ENCODE measurements around the gene TMEFF2. TPM values are rescaled to one million over a fixed set of nuclear protein-coding genes. Genes with fewer than 3 reads are reported as not detected.

Gene TMEFF2
- total and polyA plus RNA-seq, 2 donors (not counting 1 experiment from before 2014, with no cell fraction given): not detected

- CTCF ChIA-PET: interaction anchor here (1.4 kb wide), 1 partner anchor 10 kb away, joined by 5 read pairs; no protein-coding TSS in a partner anchor
- no peaks in the 10 kb centered on the region for H3K36me3 ChIP-seq (replicated peaks in 1 of 2; ENCODE audit: control extremely low read depth in 1 of 2, control insufficient read depth in 1 of 2, extremely low read depth in 1 of 2, insufficient read depth in 2 of 2, low read length in 1 of 2)
- Mint-ChIP-seq H3K9me3 (ENCODE audit: insufficient read depth) (no peaks in the 10 kb centered on the region), H3K27ac (no peak overlapping the region), H3K4me3 (no peak overlapping the region), H3K27me3 (peaks cover 12% of the 10 kb centered on the region), H3K4me1 (peaks cover 10% of the 10 kb centered on the region)
- H2AFZ ChIP-seq (ENCODE audit: insufficient read depth, low read depth, low read length, poor library complexity, severe bottlenecking): no peak overlapping the region
- no peak overlapping the region for H3K27ac ChIP-seq (ENCODE audit: low read length in 2 of 2)
- no peaks in the 10 kb centered on the region for H3K9me3 ChIP-seq (ENCODE audit: control extremely low read depth in 1 of 3, control insufficient read depth in 2 of 3, insufficient read depth in 1 of 3, low read length in 2 of 3)
- POLR2A ChIA-PET: no interaction called here
- no peak overlapping the region for H3K4me2 ChIP-seq (replicated peaks; ENCODE audit: low read depth, low read length, poor library complexity, severe bottlenecking)
- ATAC-seq (ENCODE audit: low read depth): no peak
- no peaks in the 10 kb centered on the region for H3K79me2 ChIP-seq (ENCODE audit: control insufficient read depth, insufficient read depth, low read length)
- no peak overlapping the region for H3K9ac ChIP-seq (ENCODE audit: low read length)
- no peaks in the 10 kb centered on the region for H3K27me3 ChIP-seq (replicated peaks in 1 of 4; ENCODE audit: control extremely low read depth in 1 of 4, control insufficient read depth in 3 of 4, insufficient read depth in 4 of 4, low read length in 3 of 4)
- H3K4me3 ChIP-seq (ENCODE audit: control extremely low read depth in 1 of 5, extremely low read depth in 1 of 5, insufficient read depth in 1 of 5, low read depth in 2 of 5, low read length in 4 of 5): no peak overlapping the region
- intact Hi-C loops (cut with micrococcal nuclease): no loop called here
- no peak for DNase-seq
- TF ChIP-seq CTCF (IDR thresholded peaks at IDR 0.05) (no peak), EZH2 (IDR thresholded peaks at IDR 0.05; ENCODE audit: borderline replicate concordance, insufficient read depth, low read depth, low read length, poor library complexity, severe bottlenecking) (no peak)
- WGBS (ENCODE audit: insufficient coverage): no CpG with 5 or more reads among the region's 1 CpG
- H4K20me1 ChIP-seq (ENCODE audit: control insufficient read depth, insufficient read depth, low read length, poor library complexity, severe bottlenecking): no peaks in the 10 kb centered on the region
- H3K4me1 ChIP-seq (ENCODE audit: control insufficient read depth in 2 of 2, insufficient read depth in 2 of 2, low read length in 2 of 2): peaks cover 3 to 10% of the 10 kb centered on the region in 2 donors
Observed at GRCh38 chr2:192151853-192152252, 42.9 kb downstream of the TMEFF2 start.

GRCh38 chr2:192150166-192150565 is 44.6 kb downstream of the TMEFF2 start:
- intact Hi-C loops (cut with micrococcal nuclease): no loop called here
- CTCF ChIA-PET: no interaction called here
- H3K27ac Mint-ChIP-seq: no peak overlapping the region

More at GRCh38 chr2:192150166-192150565, 44.6 kb downstream of the TMEFF2 start:
- H3K79me2 ChIP-seq (ENCODE audit: control insufficient read depth, insufficient read depth, low read length): no peaks in the 10 kb centered on the region
- DNase-seq (no peak), ATAC-seq (ENCODE audit: low read depth) (no peak)
- no peaks in the 10 kb centered on the region for H3K9me3 ChIP-seq (ENCODE audit: control extremely low read depth in 1 of 3, control insufficient read depth in 2 of 3, insufficient read depth in 1 of 3, low read length in 2 of 3)
- H4K20me1 ChIP-seq (ENCODE audit: control insufficient read depth, insufficient read depth, low read length, poor library complexity, severe bottlenecking): no peaks in the 10 kb centered on the region
- H3K4me3 Mint-ChIP-seq: no peak overlapping the region
- peaks cover 12% of the 10 kb centered on the region for H3K27me3 Mint-ChIP-seq
- POLR2A ChIA-PET: no interaction called here
- no peak for TF ChIP-seq EZH2 (IDR thresholded peaks at IDR 0.05; ENCODE audit: borderline replicate concordance, insufficient read depth, low read depth, low read length, poor library complexity, severe bottlenecking)
- no peak for TF ChIP-seq CTCF (IDR thresholded peaks at IDR 0.05)
- H3K4me1 Mint-ChIP-seq: peaks cover 5% of the 10 kb centered on the region
- no peak overlapping the region for H2AFZ ChIP-seq (ENCODE audit: insufficient read depth, low read depth, low read length, poor library complexity, severe bottlenecking)
- no peak overlapping the region for H3K9ac ChIP-seq (ENCODE audit: low read length)
- H3K27me3 ChIP-seq (replicated peaks in 1 of 4; ENCODE audit: control extremely low read depth in 1 of 4, control insufficient read depth in 3 of 4, insufficient read depth in 4 of 4, low read length in 3 of 4): no peaks in the 10 kb centered on the region
- no peaks in the 10 kb centered on the region for H3K9me3 Mint-ChIP-seq (ENCODE audit: insufficient read depth)
- no peak overlapping the region for H3K4me3 ChIP-seq (ENCODE audit: control extremely low read depth in 1 of 5, extremely low read depth in 1 of 5, insufficient read depth in 1 of 5, low read depth in 2 of 5, low read length in 4 of 5)
- WGBS (ENCODE audit: insufficient coverage): no CpG with 5 or more reads among the region's 3 CpGs
- no peak overlapping the region for H3K27ac ChIP-seq (ENCODE audit: low read length in 2 of 2)
- H3K4me2 ChIP-seq (replicated peaks; ENCODE audit: low read depth, low read length, poor library complexity, severe bottlenecking): no peak overlapping the region
- H3K36me3 ChIP-seq (replicated peaks in 1 of 2; ENCODE audit: control extremely low read depth in 1 of 2, control insufficient read depth in 1 of 2, extremely low read depth in 1 of 2, insufficient read depth in 2 of 2, low read length in 1 of 2): no peaks in the 10 kb centered on the region
- no peaks in the 10 kb centered on the region for H3K4me1 ChIP-seq (ENCODE audit: control insufficient read depth in 2 of 2, insufficient read depth in 2 of 2, low read length in 2 of 2)

All from B cell (primary cell).